Right lobe of liver (tissue), 6 donors: ENCODE data around the gene SCRN1. TPM values are rescaled to one million over a fixed set of nuclear protein-coding genes. Genes with fewer than 3 reads are reported as not detected.

Experiments
- ATAC-seq, 4 donors: fragments of 200-7000 bp; cut with Tn5 transposase; one replicate each; pipeline ENCODE4 v1.9.1; 2020; ENCODE audit warnings: mild to moderate bottlenecking in 4 of 4, moderate library complexity in 4 of 4
- DNase-seq, 3 donors: peaks; one replicate each; pipeline ENCODE4 v3.0.0-alpha.2; 2020
- H3K27ac ChIP-seq, 3 donors: fragments of 200-600 bp; one replicate each; pipeline ENCODE4 v1.8.0; 2022
- H3K27me3 ChIP-seq, 2 donors: fragments of 200-600 bp; one replicate each; pipeline ENCODE4 v1.8.0; 2022
- H3K36me3 ChIP-seq, 4 donors: fragments of 200-600 bp; sonication (generic) in 1 of 4; one replicate each; pipeline versions ENCODE4 v1.5.1 to v1.8.0; 2017 to 2022; ENCODE audit warnings: control low read depth in 1 of 4
- H3K4me1 ChIP-seq, 4 donors: fragments of 200-600 bp; sonication (generic) in 1 of 4; one replicate each; pipeline versions ENCODE4 v1.5.1 to v1.8.0; 2017 to 2022; ENCODE audit warnings: control low read depth in 1 of 4
- H3K4me3 ChIP-seq, 3 donors: fragments of 200-600 bp; one replicate each; pipeline ENCODE4 v1.8.0; 2022
- H3K9me3 ChIP-seq, 4 donors: fragments of 200-600 bp; sonication (generic) in 1 of 4; one replicate each; pipeline versions ENCODE4 v1.5.1 to v1.8.0; 2017 to 2022; ENCODE audit warnings: control low read depth in 1 of 4
- POLR2A ChIP-seq: fragments of 450-650 bp; IDR thresholded peaks from one replicate; pipeline ENCODE4 v1.6.1; 2017; ENCODE audit warnings: antibody characterized with exemption, mild to moderate bottlenecking
- WGBS: methylation state at CpG from one replicate; pipeline ENCODE4 v1.1.6; 2018; ENCODE audit warnings: low coverage, low lambda C conversion rate; ENCODE audit not compliant: insufficient coverage; ENCODE audit errors: missing lambda C conversion rate; 5-methylcytosine and 5-hydroxymethylcytosine counted together
- intact Hi-C, 2 donors: fragments of 100-400 bp; cut with DNase I; formaldehyde crosslinking; loops; one replicate each; pipeline versions ENCODE4 v1.11.2 to v1.14.1; 2022
- total RNA-seq, 6 experiments: library from RNA; depleted of rRNA in 2 of 6; stranded (reverse); fragments of >200 nt in 2 of 6; fragmentation: NEBNext Ultra II Directional in 3 of 6; extraction: Animal tissue kit (Norgen Biotek cat#: 25700) in 3 of 6; gene quantifications; one replicate each; pipeline versions ENCODE4 v1.1.0 to v1.2.4, GENCODE V29; 2016 to 2023
- TF ChIP-seq, protein P1 (sequence below), 4 donors: fragments of 200-600 bp in 3 of 4; fragments of 450-650 bp in 1 of 4; IDR thresholded peaks; one replicate each; pipeline versions ENCODE4 v1.5.1 to v1.8.0; 2016 to 2022; ENCODE audit warnings: antibody characterized with exemption in 4 of 4, mild to moderate bottlenecking in 2 of 4
- donor health status: DM: no; HTN: yes; CAD: no.
- donor health status: DM: no; HTN: no; CAD: no.
- donor health status: DM: no; HTN: no; CAD: no.
- donor health status: DM: no; HTN: yes; CAD: no.
- donor health status: DM: no; HTN: yes; CAD: no.

SCRN1 gene
- total RNA-seq, 6 experiments from 2014 or later, result 1.3 to 2.9 (median 2.0) TPM

DNA sequence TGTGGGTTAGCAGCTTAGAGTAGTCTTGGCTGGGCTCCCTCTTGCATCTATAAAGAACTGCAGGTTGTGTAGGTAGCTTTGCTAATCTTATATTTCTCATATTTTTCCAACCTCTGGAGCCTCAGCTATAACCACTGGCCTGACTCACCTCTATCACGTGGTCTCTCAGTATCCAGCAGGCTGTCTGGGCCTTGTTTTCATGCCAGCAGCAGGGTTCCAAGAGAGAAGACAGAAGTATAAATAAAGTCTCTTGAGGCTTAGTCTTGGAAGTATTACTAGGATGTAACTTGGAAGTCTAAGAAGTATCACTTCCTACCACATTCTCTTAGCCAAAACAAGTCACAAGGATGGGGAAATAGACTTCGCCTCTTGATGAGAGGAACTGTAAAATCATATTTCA, 110.0 kb downstream of the SCRN1 start:
- 71% methylated on average over 2 of the region's 2 CpGs for WGBS
- DNase-seq, result no peak

DNA sequence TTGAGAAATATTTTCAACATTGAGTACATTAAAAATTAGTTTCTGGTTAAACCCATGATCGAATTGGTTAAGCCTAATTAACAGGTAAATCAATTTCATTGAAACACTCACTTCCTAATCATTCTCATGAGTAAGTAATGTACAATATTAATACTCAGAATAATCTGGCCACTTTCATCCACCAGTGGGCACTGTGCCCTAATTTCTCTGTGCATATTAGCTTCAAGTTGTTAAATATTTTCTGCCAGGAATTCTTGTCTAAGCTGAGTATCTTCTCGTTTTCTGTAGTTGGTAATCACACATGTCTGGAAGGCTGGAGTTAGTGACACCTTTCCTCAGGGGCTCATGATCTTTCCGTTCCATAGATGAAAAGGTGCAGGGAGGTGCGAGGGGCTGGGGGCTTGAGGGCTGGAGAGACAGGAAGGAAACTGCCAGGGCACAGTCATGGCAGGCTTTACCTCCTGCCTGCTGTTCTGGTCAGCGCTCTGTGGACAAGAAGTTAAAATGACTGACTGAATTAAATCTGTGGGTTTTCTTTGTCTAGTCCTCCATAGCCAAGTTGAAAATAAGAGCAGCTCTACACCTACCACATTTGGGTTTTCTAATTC, 111.4 kb downstream of the SCRN1 start:
- no peak for TF ChIP-seq POLR2A
- TF ChIP-seq, protein P1, sequence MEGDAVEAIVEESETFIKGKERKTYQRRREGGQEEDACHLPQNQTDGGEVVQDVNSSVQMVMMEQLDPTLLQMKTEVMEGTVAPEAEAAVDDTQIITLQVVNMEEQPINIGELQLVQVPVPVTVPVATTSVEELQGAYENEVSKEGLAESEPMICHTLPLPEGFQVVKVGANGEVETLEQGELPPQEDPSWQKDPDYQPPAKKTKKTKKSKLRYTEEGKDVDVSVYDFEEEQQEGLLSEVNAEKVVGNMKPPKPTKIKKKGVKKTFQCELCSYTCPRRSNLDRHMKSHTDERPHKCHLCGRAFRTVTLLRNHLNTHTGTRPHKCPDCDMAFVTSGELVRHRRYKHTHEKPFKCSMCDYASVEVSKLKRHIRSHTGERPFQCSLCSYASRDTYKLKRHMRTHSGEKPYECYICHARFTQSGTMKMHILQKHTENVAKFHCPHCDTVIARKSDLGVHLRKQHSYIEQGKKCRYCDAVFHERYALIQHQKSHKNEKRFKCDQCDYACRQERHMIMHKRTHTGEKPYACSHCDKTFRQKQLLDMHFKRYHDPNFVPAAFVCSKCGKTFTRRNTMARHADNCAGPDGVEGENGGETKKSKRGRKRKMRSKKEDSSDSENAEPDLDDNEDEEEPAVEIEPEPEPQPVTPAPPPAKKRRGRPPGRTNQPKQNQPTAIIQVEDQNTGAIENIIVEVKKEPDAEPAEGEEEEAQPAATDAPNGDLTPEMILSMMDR (IDR thresholded peaks at IDR 0.05), result peak; percentile 13 to 36 (median 30)
- Histone ChIP-seq H3K4me1 (no peaks in the 10 kb centered on the region), H3K9me3 (no peaks in the 10 kb centered on the region), H3K4me3 (no peak overlapping the region), H3K27me3 (no peaks in the 10 kb centered on the region), H3K36me3 (no peaks in the 10 kb centered on the region), H3K27ac (no peak overlapping the region)
- intact Hi-C loops, result no loop called here
- no peak for DNase-seq
- WGBS, result 49% methylated on average over 4 of the region's 5 CpGs
- ATAC-seq, result no peak

More for the DNA sequence above, 110.0 kb downstream of the SCRN1 start:
- Histone ChIP-seq H3K9me3 (no peaks in the 10 kb centered on the region), H3K27me3 (no peaks in the 10 kb centered on the region), H3K27ac (no peak overlapping the region), H3K4me3 (no peak overlapping the region), H3K4me1 (no peaks in the 10 kb centered on the region), H3K36me3 (no peaks in the 10 kb centered on the region)
- TF ChIP-seq, protein P1 (IDR thresholded peaks at IDR 0.05), result no peak
- no peak for TF ChIP-seq POLR2A
- intact Hi-C loops, result no loop called here
- no peak for ATAC-seq

DNA sequence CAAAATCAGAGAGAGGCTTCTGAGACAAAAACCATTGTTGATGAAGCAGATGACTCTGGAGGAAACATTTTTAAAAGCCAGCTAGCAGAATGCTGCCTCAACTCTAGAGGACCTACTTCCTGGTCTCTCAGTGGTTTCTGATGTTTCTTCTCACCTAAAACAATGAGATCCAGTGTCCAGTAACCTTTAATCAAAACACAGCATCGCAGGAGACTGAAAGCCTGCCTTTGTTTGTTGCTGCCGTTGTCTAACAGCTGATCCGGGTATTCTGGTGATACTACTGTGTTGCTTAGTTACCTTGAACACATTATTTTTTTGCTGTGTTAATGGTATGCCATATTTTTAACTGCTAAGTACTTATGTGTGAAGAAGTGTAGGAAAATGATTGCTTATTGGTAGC, 112.4 kb downstream of the SCRN1 start:
- Histone ChIP-seq H3K4me1 (no peaks in the 10 kb centered on the region), H3K27me3 (no peaks in the 10 kb centered on the region), H3K27ac (no peak overlapping the region), H3K9me3 (no peaks in the 10 kb centered on the region), H3K36me3 (no peaks in the 10 kb centered on the region), H3K4me3 (no peak overlapping the region)
- WGBS, result 57% methylated on average over 3 of the region's 3 CpGs
- no peak for DNase-seq
- no peak for TF ChIP-seq POLR2A
- TF ChIP-seq, protein P1 (IDR thresholded peaks at IDR 0.05), result no peak
- intact Hi-C loops, result no loop called here
- ATAC-seq, result no peak

DNA sequence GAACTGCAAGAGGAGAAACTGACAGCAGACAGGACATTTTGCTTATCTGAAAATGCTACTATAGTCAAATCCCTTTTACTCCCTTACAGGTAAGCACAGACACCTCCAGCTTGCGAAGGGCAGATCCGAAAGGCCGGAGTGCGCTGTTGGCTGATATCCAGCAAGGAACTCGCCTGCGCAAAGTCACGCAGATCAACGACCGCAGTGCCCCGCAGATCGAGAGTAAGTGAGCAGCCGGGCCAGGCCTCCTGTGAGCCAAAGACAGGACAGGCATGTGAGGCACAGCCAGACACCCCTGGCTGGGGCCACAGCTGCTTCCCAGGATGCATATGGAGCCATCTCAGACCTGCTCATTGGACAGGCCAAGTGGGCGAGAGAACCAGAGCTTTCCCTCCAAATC, 113.9 kb downstream of the SCRN1 start:
- ATAC-seq (no peak), DNase-seq (no peak)
- WGBS, result 100% methylated on average over 1 of the region's 13 CpGs
- Histone ChIP-seq H3K27me3 (no peaks in the 10 kb centered on the region), H3K4me1 (no peaks in the 10 kb centered on the region), H3K27ac (no peak overlapping the region), H3K36me3 (no peaks in the 10 kb centered on the region), H3K4me3 (no peak overlapping the region), H3K9me3 (no peaks in the 10 kb centered on the region)
- intact Hi-C loops, result no loop called here
- TF ChIP-seq, protein P1 (IDR thresholded peaks at IDR 0.05), result no peak
- TF ChIP-seq POLR2A, result no peak
